ENCODE data around the gene TAF4B. TPM values are rescaled to one million over a fixed set of nuclear protein-coding genes. Genes with fewer than 3 reads are reported as not detected.

Gene TAF4B
- polyA plus RNA-seq, 1 donor from 2014 or later, result 0.38 TPM

GRCh38 chr18:26434887-26435286, 208.6 kb downstream of the TAF4B start:
- H3K4me3 ChIP-seq (ENCODE audit: low read length), result no peak overlapping the region
- H2AFZ ChIP-seq (ENCODE audit: low read depth, low read length), result no peak overlapping the region
- H3K9me2 ChIP-seq (ENCODE audit: insufficient read depth, low read length), result no peaks in the 10 kb centered on the region
- TF ChIP-seq, protein P1, sequence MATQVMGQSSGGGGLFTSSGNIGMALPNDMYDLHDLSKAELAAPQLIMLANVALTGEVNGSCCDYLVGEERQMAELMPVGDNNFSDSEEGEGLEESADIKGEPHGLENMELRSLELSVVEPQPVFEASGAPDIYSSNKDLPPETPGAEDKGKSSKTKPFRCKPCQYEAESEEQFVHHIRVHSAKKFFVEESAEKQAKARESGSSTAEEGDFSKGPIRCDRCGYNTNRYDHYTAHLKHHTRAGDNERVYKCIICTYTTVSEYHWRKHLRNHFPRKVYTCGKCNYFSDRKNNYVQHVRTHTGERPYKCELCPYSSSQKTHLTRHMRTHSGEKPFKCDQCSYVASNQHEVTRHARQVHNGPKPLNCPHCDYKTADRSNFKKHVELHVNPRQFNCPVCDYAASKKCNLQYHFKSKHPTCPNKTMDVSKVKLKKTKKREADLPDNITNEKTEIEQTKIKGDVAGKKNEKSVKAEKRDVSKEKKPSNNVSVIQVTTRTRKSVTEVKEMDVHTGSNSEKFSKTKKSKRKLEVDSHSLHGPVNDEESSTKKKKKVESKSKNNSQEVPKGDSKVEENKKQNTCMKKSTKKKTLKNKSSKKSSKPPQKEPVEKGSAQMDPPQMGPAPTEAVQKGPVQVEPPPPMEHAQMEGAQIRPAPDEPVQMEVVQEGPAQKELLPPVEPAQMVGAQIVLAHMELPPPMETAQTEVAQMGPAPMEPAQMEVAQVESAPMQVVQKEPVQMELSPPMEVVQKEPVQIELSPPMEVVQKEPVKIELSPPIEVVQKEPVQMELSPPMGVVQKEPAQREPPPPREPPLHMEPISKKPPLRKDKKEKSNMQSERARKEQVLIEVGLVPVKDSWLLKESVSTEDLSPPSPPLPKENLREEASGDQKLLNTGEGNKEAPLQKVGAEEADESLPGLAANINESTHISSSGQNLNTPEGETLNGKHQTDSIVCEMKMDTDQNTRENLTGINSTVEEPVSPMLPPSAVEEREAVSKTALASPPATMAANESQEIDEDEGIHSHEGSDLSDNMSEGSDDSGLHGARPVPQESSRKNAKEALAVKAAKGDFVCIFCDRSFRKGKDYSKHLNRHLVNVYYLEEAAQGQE (IDR thresholded peaks at IDR 0.05; ENCODE audit: borderline replicate concordance), result no peak
- TF ChIP-seq SMC3 (conservative IDR thresholded peaks at IDR 0.05; ENCODE audit: poor library complexity) (no peak), TAF1 (IDR thresholded peaks at IDR 0.05; ENCODE audit: low read depth) (no peak)
- TF ChIP-seq, protein P2, sequence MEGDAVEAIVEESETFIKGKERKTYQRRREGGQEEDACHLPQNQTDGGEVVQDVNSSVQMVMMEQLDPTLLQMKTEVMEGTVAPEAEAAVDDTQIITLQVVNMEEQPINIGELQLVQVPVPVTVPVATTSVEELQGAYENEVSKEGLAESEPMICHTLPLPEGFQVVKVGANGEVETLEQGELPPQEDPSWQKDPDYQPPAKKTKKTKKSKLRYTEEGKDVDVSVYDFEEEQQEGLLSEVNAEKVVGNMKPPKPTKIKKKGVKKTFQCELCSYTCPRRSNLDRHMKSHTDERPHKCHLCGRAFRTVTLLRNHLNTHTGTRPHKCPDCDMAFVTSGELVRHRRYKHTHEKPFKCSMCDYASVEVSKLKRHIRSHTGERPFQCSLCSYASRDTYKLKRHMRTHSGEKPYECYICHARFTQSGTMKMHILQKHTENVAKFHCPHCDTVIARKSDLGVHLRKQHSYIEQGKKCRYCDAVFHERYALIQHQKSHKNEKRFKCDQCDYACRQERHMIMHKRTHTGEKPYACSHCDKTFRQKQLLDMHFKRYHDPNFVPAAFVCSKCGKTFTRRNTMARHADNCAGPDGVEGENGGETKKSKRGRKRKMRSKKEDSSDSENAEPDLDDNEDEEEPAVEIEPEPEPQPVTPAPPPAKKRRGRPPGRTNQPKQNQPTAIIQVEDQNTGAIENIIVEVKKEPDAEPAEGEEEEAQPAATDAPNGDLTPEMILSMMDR (IDR thresholded peaks at IDR 0.05; ENCODE audit: poor library complexity, severe bottlenecking), result no peak
- H3K4me2 ChIP-seq (ENCODE audit: low read length), result no peak overlapping the region
- H3K27me3 ChIP-seq (ENCODE audit: insufficient read depth, low read depth, low read length), result no peaks in the 10 kb centered on the region
- no peaks in the 10 kb centered on the region for H3K79me2 ChIP-seq (replicated peaks; ENCODE audit: insufficient read depth, low read length)
- H3F3A ChIP-seq (ENCODE audit: insufficient read depth, low read length, poor library complexity, severe bottlenecking), result no peaks in the 10 kb centered on the region
- no peaks in the 10 kb centered on the region for H3K36me3 ChIP-seq (ENCODE audit: insufficient read depth, low read length)
- no peak overlapping the region for H3K27ac ChIP-seq (ENCODE audit: low read length)
- no peaks in the 10 kb centered on the region for H3K9me3 ChIP-seq (ENCODE audit: low read length)
- no peaks in the 10 kb centered on the region for H4K20me1 ChIP-seq (ENCODE audit: insufficient read depth)
- H3K9ac ChIP-seq (ENCODE audit: low read length), result no peak overlapping the region

GRCh38 chr18:26435415-26436095, 209.3 kb downstream of the TAF4B start:
- Histone ChIP-seq H3K27me3 (ENCODE audit: insufficient read depth, low read depth, low read length) (no peaks in the 10 kb centered on the region), H4K20me1 (ENCODE audit: insufficient read depth) (no peaks in the 10 kb centered on the region), H3K36me3 (ENCODE audit: insufficient read depth, low read length) (no peaks in the 10 kb centered on the region), H3K79me2 (replicated peaks; ENCODE audit: insufficient read depth, low read length) (no peaks in the 10 kb centered on the region), H3K9me3 (ENCODE audit: low read length) (no peaks in the 10 kb centered on the region), H3K9ac (ENCODE audit: low read length) (no peak overlapping the region), H3F3A (ENCODE audit: insufficient read depth, low read length, poor library complexity, severe bottlenecking) (no peaks in the 10 kb centered on the region), H2AFZ (ENCODE audit: low read depth, low read length) (no peak overlapping the region), H3K4me2 (ENCODE audit: low read length) (no peak overlapping the region), H3K4me3 (ENCODE audit: low read length) (no peak overlapping the region), H3K27ac (ENCODE audit: low read length) (no peak overlapping the region), H3K9me2 (ENCODE audit: insufficient read depth, low read length) (no peaks in the 10 kb centered on the region)
- TF ChIP-seq EZH2 (IDR thresholded peaks at IDR 0.05; ENCODE audit: borderline replicate concordance, insufficient read depth, low read length, poor library complexity, severe bottlenecking) (no peak), EP300 (conservative IDR thresholded peaks at IDR 0.05; ENCODE audit: poor library complexity, severe bottlenecking) (no peak), TAF1 (IDR thresholded peaks at IDR 0.05; ENCODE audit: low read depth) (no peak), POLR2AphosphoS5 (IDR thresholded peaks at IDR 0.05) (no peak), SMC3 (conservative IDR thresholded peaks at IDR 0.05; ENCODE audit: poor library complexity) (no peak), MXI1 (conservative IDR thresholded peaks at IDR 0.05; ENCODE audit: poor library complexity, severe bottlenecking) (no peak), RAD21 (conservative IDR thresholded peaks at IDR 0.05) (no peak)
- TF ChIP-seq, protein P2 (IDR thresholded peaks at IDR 0.05; ENCODE audit: poor library complexity, severe bottlenecking), result no peak
- TF ChIP-seq, protein P1 (IDR thresholded peaks at IDR 0.05; ENCODE audit: borderline replicate concordance), result no peak
